Measurements from ENCODE around the gene STRIP2. TPM values are rescaled to one million over a fixed set of nuclear protein-coding genes. Genes with fewer than 3 reads are reported as not detected.
"Not testable (repeated sequence)": the region's sequence is repeated elsewhere in the genome, so short reads cannot be mapped to it uniquely, and the experiment has no call there.

Gene STRIP2
- total RNA-seq, 1 donor from 2014 or later, result 1.3 TPM

- DNase-seq, result no peak
- intact Hi-C loops (cut with DNase I), result loop anchor here (5.0 kb wide), 1 partner anchor 103 kb away; no protein-coding TSS in a partner anchor
- ATAC-seq, result no peak
Observed at GRCh38 chr7:129469930-129470329, 35.7 kb downstream of the STRIP2 start.

GRCh38 chr7:129470411-129470810 lies 36.2 kb downstream of the STRIP2 start:
- H3K27ac ChIP-seq, result no peak overlapping the region
- DNase-seq (no peak), ATAC-seq (no peak)
- H3K4me1 ChIP-seq, result no peaks in the 10 kb centered on the region
- no peaks in the 10 kb centered on the region for H3K9me3 ChIP-seq
- TF ChIP-seq CTCF (IDR thresholded peaks at IDR 0.05), result no peak
- intact Hi-C loops (cut with DNase I), result loop anchor here (5.0 kb wide), 1 partner anchor 103 kb away; no protein-coding TSS in a partner anchor
- no peak overlapping the region for H3K4me3 ChIP-seq
- H3K27me3 ChIP-seq, result no peaks in the 10 kb centered on the region
- no peaks in the 10 kb centered on the region for H3K36me3 ChIP-seq

More at GRCh38 chr7:129469930-129470329, 35.7 kb downstream of the STRIP2 start:
- Histone ChIP-seq H3K27ac (no peak overlapping the region), H3K9me3 (no peaks in the 10 kb centered on the region), H3K4me3 (no peak overlapping the region), H3K36me3 (no peaks in the 10 kb centered on the region), H3K4me1 (no peaks in the 10 kb centered on the region), H3K27me3 (no peaks in the 10 kb centered on the region)
- no peak for TF ChIP-seq CTCF (IDR thresholded peaks at IDR 0.05)

GRCh38 chr7:129471402-129471827 lies 37.2 kb downstream of the STRIP2 start:
- Histone ChIP-seq H3K36me3 (no peaks in the 10 kb centered on the region), H3K9me3 (no peaks in the 10 kb centered on the region), H3K27me3 (no peaks in the 10 kb centered on the region), H3K27ac (no peak overlapping the region), H3K4me1 (no peaks in the 10 kb centered on the region), H3K4me3 (no peak overlapping the region)
- no peak for DNase-seq
- intact Hi-C loops (cut with DNase I), result loop anchor here (5.0 kb wide), 1 partner anchor 104 kb away; no protein-coding TSS in a partner anchor
- TF ChIP-seq CTCF (IDR thresholded peaks at IDR 0.05), result no peak
- no peak for ATAC-seq

- H3K4me3 ChIP-seq; H3K27me3 ChIP-seq; H3K9me3 ChIP-seq; intact Hi-C loops (cut with DNase I); H3K4me1 ChIP-seq; H3K27ac ChIP-seq; H3K36me3 ChIP-seq; DNase-seq; ATAC-seq: not testable (repeated sequence)
Observed at GRCh38 chr7:129475931-129476330, 41.7 kb downstream of the STRIP2 start.

GRCh38 chr7:129476398-129476797 lies 42.2 kb downstream of the STRIP2 start:
- H3K27ac ChIP-seq; ATAC-seq; H3K27me3 ChIP-seq; DNase-seq; intact Hi-C loops (cut with DNase I); H3K4me1 ChIP-seq; H3K9me3 ChIP-seq; H3K4me3 ChIP-seq; H3K36me3 ChIP-seq: not testable (repeated sequence)

- ATAC-seq, result no peak
- TF ChIP-seq CTCF (IDR thresholded peaks at IDR 0.05), result no peak
- Histone ChIP-seq H3K4me1 (no peaks in the 10 kb centered on the region), H3K36me3 (no peaks in the 10 kb centered on the region), H3K9me3 (no peaks in the 10 kb centered on the region), H3K27ac (no peak overlapping the region), H3K27me3 (no peaks in the 10 kb centered on the region), H3K4me3 (no peak overlapping the region)
- no peak for DNase-seq
- intact Hi-C loops (cut with DNase I), result no loop called here
Observed at GRCh38 chr7:129479831-129480230, 45.6 kb downstream of the STRIP2 start.
